Stimulated activated CD4-positive, alpha-beta T cell treated with anti-CD3 and anti-CD28 coated beads, Interleukin-15, amount 100 ng/mL, for 1 hour (primary cell): Measurements from ENCODE around the gene VPS4A.
"Not testable (repeated sequence)": the region's sequence is repeated elsewhere in the genome, so short reads cannot be mapped to it uniquely, and the experiment has no call there.

ENCODE experiments used
- DNase-seq, 2 donors: peaks; one replicate each; pipeline ENCODE4 v3.0.0-alpha.2; 2020; ENCODE audit warnings: low read depth in 1 of 2, low spot score in 1 of 2

Gene VPS4A

GRCh38 chr16:69326172-69326873 lies 15.2 kb downstream of the VPS4A start:
- DNase-seq = no peak

- DNase-seq = no peak
Observed at GRCh38 chr16:69327585-69328310, 16.6 kb downstream of the VPS4A start.

- no peak for DNase-seq
Observed at GRCh38 chr16:69328854-69329316, 17.7 kb downstream of the VPS4A start.

GRCh38 chr16:69329369-69330285 lies 18.5 kb downstream of the VPS4A start:
- peak; percentile 19 to 38 for DNase-seq

- DNase-seq = peak; percentile 69 to 79
Observed at GRCh38 chr16:69330286-69331109, 19.3 kb downstream of the VPS4A start, which contains the start of gene PDF. Gene PDF, minus strand, starts transcription at chr16:69330588. Its CDS starts 18 bp downstream, at chr16:69330570.

GRCh38 chr16:69334696-69335095 lies 23.5 kb downstream of the VPS4A start:
- no peak for DNase-seq

- DNase-seq = no peak
Observed at GRCh38 chr16:69338557-69339288, 27.6 kb downstream of the VPS4A start.

GRCh38 chr16:69339289-69340094 lies 28.3 kb downstream of the VPS4A start, which contains the start of the genes COG8 and NIP7:
Gene COG8, minus strand, starts transcription at chr16:69339564. Its CDS starts 12 bp downstream, at chr16:69339552.
Gene NIP7, plus strand, starts transcription at chr16:69339772. Its CDS starts 58 bp downstream, at chr16:69339830.
- DNase-seq = peak; percentile 80 to 84

GRCh38 chr16:69340095-69340644 lies 29.0 kb downstream of the VPS4A start:
- no peak for DNase-seq

GRCh38 chr16:69344171-69344570 lies 33.0 kb downstream of the VPS4A start:
- DNase-seq = no peak

GRCh38 chr16:69345923-69346322 lies 34.8 kb downstream of the VPS4A start:
- no peak for DNase-seq

GRCh38 chr16:69346683-69347082 lies 35.5 kb downstream of the VPS4A start:
- DNase-seq = no peak

GRCh38 chr16:69348222-69348621 lies 37.1 kb downstream of the VPS4A start:
- no peak for DNase-seq

- DNase-seq = no peak
Observed at GRCh38 chr16:69349536-69349935, 38.4 kb downstream of the VPS4A start.

GRCh38 chr16:69350536-69351133 lies 39.5 kb downstream of the VPS4A start:
- no peak for DNase-seq

- no peak for DNase-seq
Observed at GRCh38 chr16:69351309-69352027, 40.3 kb downstream of the VPS4A start, which contains the start of gene TMED6. Gene TMED6, minus strand, starts transcription at chr16:69351786. Its CDS starts 33 bp downstream, at chr16:69351753.

- not testable (repeated sequence) for DNase-seq
Observed at GRCh38 chr16:69360070-69360469, 48.9 kb downstream of the VPS4A start.
